LoVo (cell line): Measurements from ENCODE around the gene NDUFAF8.

ENCODE experiments used
- DNase-seq: peaks from one replicate; pipeline ENCODE4 v3.0.0-alpha.2; 2016; ENCODE audit warnings: low spot score

The NDUFAF8 gene, protein sequence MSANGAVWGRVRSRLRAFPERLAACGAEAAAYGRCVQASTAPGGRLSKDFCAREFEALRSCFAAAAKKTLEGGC

GRCh38 chr17:81238815-81239713 lies at the start of gene NDUFAF8, which contains the start of gene TEPSIN:
Gene NDUFAF8 (plus strand): TSS chr17:81239318. CDS start chr17:81239364, 46 bp downstream.
Gene TEPSIN (minus strand): TSS chr17:81239055. CDS start chr17:81239033, 22 bp downstream.
- peak; percentile 99 for DNase-seq

- no peak for DNase-seq
Measured at GRCh38 chr17:81189670-81190530, 49.2 kb upstream of the NDUFAF8 start.

DNA sequence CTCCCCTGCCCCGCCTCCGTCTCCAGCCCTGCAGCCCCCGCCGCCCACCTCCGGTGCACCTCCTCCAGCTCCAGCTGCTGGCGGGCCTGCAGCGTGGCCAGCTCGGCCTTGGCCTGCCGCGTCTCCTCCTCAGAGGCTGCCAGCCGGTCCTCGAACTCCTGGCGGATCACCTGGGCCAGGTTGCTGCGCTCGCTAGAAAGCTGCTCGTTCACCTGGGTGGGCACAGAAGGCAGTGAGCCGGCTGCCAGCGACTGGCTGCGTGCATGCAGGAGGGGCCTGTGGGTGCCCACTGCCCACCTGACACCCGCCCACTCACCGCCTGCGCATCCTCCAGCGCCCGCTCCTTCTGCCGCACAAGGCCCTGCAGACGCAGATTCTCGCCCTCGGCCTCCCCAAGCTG lies 48.5 kb upstream of the NDUFAF8 start:
- no peak for DNase-seq

GRCh38 chr17:81191116-81191515 lies 48.0 kb upstream of the NDUFAF8 start:
- no peak for DNase-seq

- no peak for DNase-seq
Measured at GRCh38 chr17:81191646-81192045, 47.5 kb upstream of the NDUFAF8 start.

GRCh38 chr17:81192386-81193050 lies 46.6 kb upstream of the NDUFAF8 start:
- DNase-seq, result no peak

DNA sequence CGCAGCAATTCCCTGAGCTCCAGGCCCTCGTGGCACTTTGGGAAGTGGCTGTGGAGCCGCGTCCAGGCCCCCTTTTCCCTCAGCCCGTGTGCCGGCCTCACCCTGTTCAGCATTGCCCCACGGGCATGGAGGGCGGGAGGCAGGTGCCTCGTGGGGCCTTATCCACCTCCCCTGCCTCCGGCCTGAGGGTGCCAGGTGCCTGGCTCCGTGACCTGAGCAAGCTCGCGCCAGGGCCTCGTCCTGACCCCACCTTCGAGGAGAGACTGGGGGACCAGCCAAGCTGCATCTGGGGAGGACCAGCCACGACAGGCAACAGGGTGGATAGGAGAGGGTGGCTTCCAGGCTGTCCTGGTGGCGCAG lies 46.1 kb upstream of the NDUFAF8 start:
- no peak for DNase-seq

- DNase-seq, result no peak
Measured at GRCh38 chr17:81193470-81194224, 45.5 kb upstream of the NDUFAF8 start.

DNA sequence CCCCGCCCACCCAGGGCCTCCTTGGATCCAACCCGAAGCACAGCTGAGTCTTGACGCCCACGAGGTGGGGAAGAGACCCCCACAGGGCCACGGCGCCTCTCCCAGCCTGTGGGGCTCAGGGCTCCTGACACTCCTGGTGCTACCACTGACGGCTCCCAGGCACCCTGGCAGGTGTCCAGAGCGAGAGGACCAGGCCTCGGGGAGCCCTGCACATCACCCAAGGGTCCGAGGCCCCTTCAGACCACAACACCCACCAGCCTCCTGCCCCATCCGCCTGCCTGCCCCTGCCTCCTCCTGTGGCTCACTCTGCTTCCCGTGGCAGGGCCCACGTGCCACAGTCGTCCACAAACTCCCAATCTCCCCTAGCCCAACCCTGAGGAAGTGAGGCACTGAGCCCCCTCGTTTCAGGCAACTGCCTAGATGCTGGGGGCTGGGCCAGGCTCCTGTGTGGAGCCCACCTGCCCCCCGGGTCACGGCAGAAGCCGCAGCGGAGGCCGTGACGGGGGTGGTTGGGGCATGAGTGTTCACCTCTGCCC lies 44.8 kb upstream of the NDUFAF8 start:
- no peak for DNase-seq

- no peak for DNase-seq
Measured at GRCh38 chr17:81194941-81195901, 43.9 kb upstream of the NDUFAF8 start.

DNA sequence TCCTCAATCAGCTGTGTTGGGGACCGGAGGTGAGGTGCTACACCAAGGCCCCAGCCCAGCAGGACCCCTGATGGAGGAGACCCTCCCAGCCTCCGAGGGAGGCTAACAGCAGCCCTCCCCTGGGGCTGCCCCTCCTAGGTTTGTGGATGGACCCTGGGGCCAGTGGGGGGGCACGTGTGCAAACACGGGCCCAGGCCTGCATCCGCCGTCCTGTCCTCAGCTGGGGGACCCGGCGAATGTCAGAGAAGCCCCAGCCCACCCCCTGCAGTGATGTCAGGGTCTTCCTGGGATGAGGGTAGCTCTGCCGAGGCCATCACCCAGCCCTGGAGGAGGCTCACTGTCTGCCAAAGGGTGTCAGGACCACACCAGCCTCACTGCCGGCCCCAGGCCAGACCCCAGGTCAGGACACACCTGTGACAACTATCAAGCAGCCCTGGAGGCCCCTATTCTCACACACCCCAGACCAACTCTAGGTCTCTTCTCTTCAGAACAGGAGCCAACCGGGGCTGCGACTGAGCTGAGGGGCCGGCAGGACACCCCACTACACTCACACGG lies 43.1 kb upstream of the NDUFAF8 start:
- DNase-seq, result no peak

GRCh38 chr17:81196505-81197408 lies 42.4 kb upstream of the NDUFAF8 start:
- no peak for DNase-seq

GRCh38 chr17:81197409-81197795 lies 41.7 kb upstream of the NDUFAF8 start:
- no peak for DNase-seq

- no peak for DNase-seq
Measured at GRCh38 chr17:81197831-81198490, 41.2 kb upstream of the NDUFAF8 start.

DNA sequence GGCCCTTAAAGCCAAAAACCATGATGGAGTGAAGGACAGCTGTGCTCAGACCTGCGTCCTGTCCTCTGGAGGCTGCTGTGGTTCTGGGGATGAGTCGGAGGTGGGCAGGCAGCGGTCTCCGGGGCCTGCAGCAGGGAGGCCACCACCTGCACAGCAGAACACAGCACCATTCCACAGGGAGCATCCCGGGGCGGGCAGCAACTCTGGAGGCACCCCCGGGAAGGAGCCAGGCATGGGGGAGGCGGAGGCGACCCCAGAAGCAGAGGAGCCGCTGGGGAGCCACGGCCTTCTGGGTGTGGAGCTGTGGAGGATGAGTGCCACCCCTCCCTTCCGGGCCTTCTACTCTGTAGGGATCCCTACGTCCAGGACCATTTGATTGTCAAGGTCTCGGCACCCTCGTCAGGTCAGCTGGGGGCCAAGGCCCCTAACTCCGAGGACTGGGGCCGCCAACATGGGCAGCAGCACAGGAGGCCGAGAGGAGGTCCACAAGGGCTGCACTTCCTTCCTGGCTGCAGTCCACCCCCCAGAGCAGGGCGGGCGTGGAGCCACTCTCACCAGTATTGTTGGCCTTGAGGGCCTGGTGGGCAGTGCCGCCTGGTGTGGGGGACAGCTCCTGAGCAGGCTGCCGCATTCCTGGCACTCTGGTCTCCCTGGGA lies 40.2 kb upstream of the NDUFAF8 start:
- DNase-seq, result no peak

- no peak for DNase-seq
Measured at GRCh38 chr17:81199482-81199830, 39.7 kb upstream of the NDUFAF8 start.

- no peak for DNase-seq
Measured at GRCh38 chr17:81200201-81200600, 38.9 kb upstream of the NDUFAF8 start.
